Vagina (tissue), 2 donors: ENCODE data around the gene LDLRAD4. TPM values are rescaled to one million over a fixed set of nuclear protein-coding genes. Genes with fewer than 3 reads are reported as not detected.

Experiments
- DNase-seq, 2 donors: peaks; one replicate each; pipeline ENCODE4 v3.0.0-alpha.2; 2017; ENCODE audit errors: extremely low spot score in 2 of 2
- H3K27ac ChIP-seq: fragments of 200-600 bp; sonication (generic); one replicate; pipeline ENCODE4 v1.5.1; 2019
- H3K27me3 ChIP-seq: fragments of 200-600 bp; sonication (generic); one replicate; pipeline ENCODE4 v1.5.1; 2019
- H3K36me3 ChIP-seq, 2 donors: fragments of 200-600 bp; sonication (generic); one replicate each; pipeline ENCODE4 v1.5.1; 2017 to 2019
- H3K4me1 ChIP-seq: fragments of 200-600 bp; sonication (generic); one replicate; pipeline ENCODE4 v1.5.1; 2019
- H3K4me3 ChIP-seq, 2 donors: fragments of 200-600 bp; sonication (generic); 1 replicate in 1 of 2; 2 replicates in 1 of 2; pipeline ENCODE4 v1.5.1; 2016 to 2019
- H3K9me3 ChIP-seq: fragments of 200-600 bp; sonication (generic); one replicate; pipeline ENCODE4 v1.5.1; 2019
- CTCF ChIP-seq, 3 experiments: fragments of 450-650 bp in 2 of 3; fragments of 200-600 bp in 1 of 3; sonication (generic) in 1 of 3; IDR thresholded peaks; one replicate each; pipeline ENCODE4 v1.5.1; 2017 to 2019; ENCODE audit warnings: antibody characterized with exemption in 3 of 3, mild to moderate bottlenecking in 2 of 3, moderate library complexity in 2 of 3
- POLR2A ChIP-seq, 2 donors: fragments of 450-650 bp; IDR thresholded peaks; one replicate each; pipeline ENCODE4 v1.6.1; 2017; ENCODE audit warnings: antibody characterized with exemption in 2 of 2, mild to moderate bottlenecking in 2 of 2, moderate library complexity in 2 of 2
- POLR2AphosphoS5 ChIP-seq, 2 donors: sonication (generic); formaldehyde crosslinking; IDR thresholded peaks; one replicate each; pipeline ENCODE4 v1.9.0; 2017; ENCODE audit warnings: antibody characterized with exemption in 2 of 2, mild to moderate bottlenecking in 2 of 2, low read depth in 1 of 2; ENCODE audit not compliant: insufficient read depth in 1 of 2
- intact Hi-C: fragments of 100-400 bp; cut with DNase I; formaldehyde crosslinking; loops from one replicate; pipeline ENCODE4 v1.15.1; 2023
- total RNA-seq: library from RNA; depleted of rRNA; stranded (reverse); fragments of >200 nt; gene quantifications from one replicate; pipeline ENCODE4 v1.2.3, GENCODE V29; 2016

The LDLRAD4 gene
- total RNA-seq, 1 donor from 2014 or later, result 24.3 TPM

- Histone ChIP-seq H3K9me3 (no peaks in the 10 kb centered on the region), H3K4me1 (peaks cover 47% of the 10 kb centered on the region), H3K36me3 (no peaks in the 10 kb centered on the region), H3K4me3 (peak overlapping the region; percentile 70 to 90), H3K27me3 (no peaks in the 10 kb centered on the region), H3K27ac (peak overlapping the region; percentile 87)
- TF ChIP-seq CTCF (IDR thresholded peaks at IDR 0.05) (no peak), POLR2A (IDR thresholded peaks at IDR 0.05) (no peak), POLR2AphosphoS5 (IDR thresholded peaks at IDR 0.05; ENCODE audit: insufficient read depth in 1 of 2, low read depth in 1 of 2) (no peak)
- intact Hi-C loops, result loop anchor here (5.0 to 10.0 kb wide), 2 partner anchors 305 to 508 kb away; partner anchors contain the start of genes FAM210A and RNMT
- peak in 1 of 2 donors; percentile 88 for DNase-seq
Observed at GRCh38 chr18:13216711-13217465, 1.7 kb upstream of the LDLRAD4 start.

GRCh38 chr18:13217466-13217961, 1.0 kb upstream of the LDLRAD4 start:
- Histone ChIP-seq H3K36me3 (no peaks in the 10 kb centered on the region), H3K27me3 (no peaks in the 10 kb centered on the region), H3K4me3 (peak overlapping the region; percentile 70 to 90), H3K4me1 (peaks cover 49% of the 10 kb centered on the region), H3K27ac (peak overlapping the region; percentile 87), H3K9me3 (no peaks in the 10 kb centered on the region)
- TF ChIP-seq POLR2AphosphoS5 (IDR thresholded peaks at IDR 0.05; ENCODE audit: insufficient read depth in 1 of 2, low read depth in 1 of 2) (no peak), CTCF (IDR thresholded peaks at IDR 0.05) (no peak), POLR2A (IDR thresholded peaks at IDR 0.05) (no peak)
- intact Hi-C loops, result loop anchor here (5.0 to 10.0 kb wide), 2 partner anchors 305 to 507 kb away; partner anchors contain the start of genes FAM210A and RNMT
- DNase-seq, result no peak

- peak overlapping the region; percentile 87 for H3K27ac ChIP-seq
- DNase-seq, result peak in 1 of 2 donors; percentile 84
- no peaks in the 10 kb centered on the region for H3K9me3 ChIP-seq
- peak overlapping the region; percentile 70 to 90 for H3K4me3 ChIP-seq
- H3K36me3 ChIP-seq, result no peaks in the 10 kb centered on the region
- no peaks in the 10 kb centered on the region for H3K27me3 ChIP-seq
- TF ChIP-seq CTCF (IDR thresholded peaks at IDR 0.05) (no peak), POLR2AphosphoS5 (IDR thresholded peaks at IDR 0.05; ENCODE audit: insufficient read depth in 1 of 2, low read depth in 1 of 2) (no peak), POLR2A (IDR thresholded peaks at IDR 0.05) (no peak)
- H3K4me1 ChIP-seq, result peaks cover 54% of the 10 kb centered on the region
- intact Hi-C loops, result loop anchor here (5.0 to 10.0 kb wide), 2 partner anchors 304 to 507 kb away; partner anchors contain the start of genes FAM210A and RNMT
Observed at GRCh38 chr18:13217971-13218367, 591 bp upstream of the LDLRAD4 start.

- peak in 1 of 2 donors; percentile 44 for DNase-seq
- H3K9me3 ChIP-seq, result no peaks in the 10 kb centered on the region
- TF ChIP-seq POLR2A (IDR thresholded peaks at IDR 0.05) (no peak), POLR2AphosphoS5 (IDR thresholded peaks at IDR 0.05; ENCODE audit: insufficient read depth in 1 of 2, low read depth in 1 of 2) (no peak), CTCF (IDR thresholded peaks at IDR 0.05) (no peak)
- H3K27me3 ChIP-seq, result no peaks in the 10 kb centered on the region
- H3K36me3 ChIP-seq, result no peaks in the 10 kb centered on the region
- intact Hi-C loops, result loop anchor here (5.0 to 10.0 kb wide), 2 partner anchors 303 to 506 kb away; partner anchors contain the start of genes FAM210A and RNMT
- H3K4me1 ChIP-seq, result peaks cover 64% of the 10 kb centered on the region
- peak overlapping the region; percentile 87 for H3K27ac ChIP-seq
- peak overlapping the region; percentile 70 to 90 for H3K4me3 ChIP-seq
Observed at GRCh38 chr18:13218997-13219396, 437 bp downstream of the LDLRAD4 start.
